Activated CD8-positive, alpha-beta memory T cell treated with anti-CD3 and anti-CD28 coated beads, Interleukin-2, amount 50 U/mL, for 1 hour (primary cell): ENCODE data around the gene SORCS3.
"Not testable (repeated sequence)": the region's sequence is repeated elsewhere in the genome, so short reads cannot be mapped to it uniquely, and the experiment has no call there.

ENCODE experiments used
- DNase-seq: peaks from one replicate; pipeline ENCODE4 v3.0.0-alpha.2; 2020; ENCODE audit errors: extremely low read depth

Gene SORCS3

DNA sequence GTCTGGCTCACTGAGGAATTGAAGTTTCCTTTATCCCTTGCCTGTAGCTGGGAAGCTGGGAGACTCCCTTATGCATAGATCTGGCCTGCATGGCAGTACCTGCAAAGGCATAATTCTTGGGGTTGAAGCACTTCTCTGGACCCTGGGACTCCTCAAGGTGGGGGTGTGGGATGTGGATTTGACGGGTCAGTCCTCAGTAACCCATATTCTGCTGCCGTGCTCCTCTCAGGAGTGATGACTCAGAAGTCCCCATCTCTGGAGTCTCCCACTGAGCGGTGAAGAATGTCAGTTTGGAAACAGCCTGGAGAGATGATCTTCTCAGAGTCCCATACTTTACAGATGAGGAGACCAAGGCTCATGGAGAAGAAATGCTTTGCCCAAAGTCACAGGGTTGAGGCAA is 49.0 kb downstream of the SORCS3 start:
- DNase-seq, result no peak

DNA sequence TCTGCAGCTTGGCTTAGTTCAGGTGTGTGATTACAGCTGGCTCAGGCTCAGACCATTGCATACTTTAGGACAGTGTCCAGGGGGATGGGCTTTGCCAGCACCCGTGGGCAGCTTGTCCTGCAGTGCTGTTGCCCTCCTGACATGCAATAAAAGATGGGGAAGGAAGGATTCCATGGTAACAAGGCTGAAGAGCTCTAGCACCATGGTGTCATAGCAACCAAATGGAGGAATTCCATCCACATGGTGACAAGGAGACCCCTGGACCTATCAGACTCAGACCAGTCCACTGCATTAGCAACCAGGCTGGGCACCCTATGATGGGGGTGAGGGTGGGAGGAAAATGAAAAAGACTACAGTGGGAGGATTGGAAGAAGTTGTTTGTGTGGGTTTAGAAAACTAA is 49.9 kb downstream of the SORCS3 start:
- no peak for DNase-seq

DNA sequence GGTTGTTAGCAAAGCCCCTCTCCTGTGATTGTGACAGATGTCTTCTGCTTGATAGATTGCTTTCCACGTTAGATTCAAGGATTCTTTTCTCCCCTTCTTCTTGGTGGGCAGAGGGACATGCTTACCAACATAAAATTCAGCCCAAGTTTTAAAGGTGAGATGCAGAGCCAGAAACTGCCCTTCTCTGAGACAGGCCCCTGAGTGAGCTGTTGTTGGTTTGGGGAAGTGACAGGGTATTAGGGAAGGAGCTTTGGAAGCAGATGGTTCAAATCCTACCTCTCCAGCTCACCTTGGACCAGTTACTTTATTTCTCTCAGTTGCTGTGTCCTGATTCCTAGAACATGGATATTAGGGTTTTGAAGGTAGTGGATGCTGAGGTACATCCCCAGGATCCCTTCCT is 53.0 kb downstream of the SORCS3 start:
- DNase-seq, result no peak

DNA sequence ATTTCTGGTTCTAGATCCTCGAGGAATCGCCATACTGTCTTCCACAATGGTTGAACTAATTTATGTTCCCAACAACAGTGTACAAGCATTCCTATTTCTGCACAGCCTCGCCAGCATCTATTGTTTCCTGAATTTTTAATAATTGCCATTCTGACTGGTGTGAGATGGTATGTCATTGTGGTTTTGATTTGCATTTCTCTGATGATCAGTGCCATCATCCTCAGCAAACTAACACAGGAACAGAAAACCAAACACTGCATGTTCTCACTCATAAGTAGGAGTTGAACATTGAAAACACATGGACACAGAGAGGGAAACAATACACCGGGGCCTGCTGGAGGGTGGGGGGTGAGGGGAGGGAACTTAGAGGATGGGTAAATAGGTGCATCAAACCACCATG is 62.2 kb downstream of the SORCS3 start:
- not testable (repeated sequence) for DNase-seq

DNA sequence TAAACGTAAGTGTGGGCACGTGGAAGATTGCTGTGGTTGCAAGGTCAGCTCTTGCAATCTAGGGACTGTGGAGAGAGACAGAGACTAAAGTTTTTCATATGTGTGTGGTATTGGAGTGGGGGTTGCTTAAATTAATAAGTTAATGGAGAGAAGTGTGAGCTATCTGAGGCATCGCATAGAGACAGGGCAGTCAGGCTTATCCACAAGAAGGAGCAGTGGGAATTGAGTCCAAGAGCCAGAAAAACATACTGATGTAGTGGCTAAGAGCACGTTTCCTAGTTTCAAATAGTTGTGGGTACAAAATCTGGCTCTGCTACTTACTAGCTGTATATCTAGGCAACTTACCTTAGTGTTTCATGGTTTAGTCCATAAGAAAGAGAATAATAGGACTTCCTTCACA is 65.8 kb downstream of the SORCS3 start:
- DNase-seq, result no peak

DNA sequence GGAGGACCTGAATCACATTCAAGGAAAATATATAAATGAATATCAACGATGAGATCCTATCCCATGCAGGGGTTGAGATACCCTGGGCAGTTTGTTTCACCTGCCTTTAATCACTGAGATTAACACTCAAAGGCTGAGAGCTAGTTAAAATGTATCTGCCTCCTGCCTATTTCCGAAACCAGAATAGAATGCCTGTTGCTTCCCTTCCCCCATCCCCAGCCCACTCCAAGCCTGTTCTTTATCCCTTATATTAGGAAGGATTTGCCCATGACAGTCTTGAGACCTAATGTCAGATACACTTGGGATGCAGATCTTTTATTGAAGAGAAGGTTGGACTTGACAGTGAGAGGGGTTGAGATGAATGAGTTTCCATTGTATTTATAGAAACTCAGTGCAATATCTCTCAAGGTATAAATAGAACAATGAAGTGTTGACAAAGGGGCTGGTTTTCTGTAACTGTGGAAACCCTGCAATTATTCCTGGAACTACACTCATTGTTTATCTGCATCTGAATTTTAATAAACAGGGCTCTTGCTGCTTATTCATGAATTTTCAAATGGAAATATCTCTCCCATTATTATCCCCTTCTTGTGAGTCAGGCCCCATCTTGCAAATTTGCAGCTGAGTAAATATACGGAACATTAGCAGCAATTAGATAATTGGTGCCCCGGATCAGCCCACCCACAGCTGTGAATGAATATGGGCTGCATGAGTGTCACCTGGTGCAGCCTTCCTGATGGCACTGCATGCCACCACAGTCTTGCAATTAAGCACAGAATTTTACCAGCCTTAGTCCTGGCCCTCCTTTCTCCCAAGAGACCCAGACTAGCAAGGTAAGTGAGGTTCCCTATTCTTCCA is 66.7 kb downstream of the SORCS3 start:
- DNase-seq, result no peak

DNA sequence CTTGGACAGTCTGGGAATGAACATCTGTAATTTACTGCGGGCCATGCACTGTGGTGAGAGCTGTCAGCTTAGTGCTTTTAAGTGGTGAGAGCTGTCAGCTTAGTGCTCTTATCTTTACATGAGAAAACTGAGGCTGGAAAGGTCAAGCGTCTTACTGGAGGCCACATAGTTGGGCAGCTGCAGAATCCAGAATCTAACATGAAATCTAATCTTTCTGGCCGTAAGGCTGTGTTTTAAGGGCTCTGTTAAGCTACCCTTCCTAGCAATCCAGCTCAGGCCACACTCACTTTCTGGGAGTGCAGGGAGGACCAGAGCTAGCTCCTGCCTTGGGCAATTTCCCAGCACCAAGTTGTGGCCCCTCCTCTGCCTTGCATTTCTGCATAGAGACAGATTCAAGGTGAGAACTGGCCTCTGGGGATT is 70.2 kb downstream of the SORCS3 start:
- DNase-seq, result no peak

DNA sequence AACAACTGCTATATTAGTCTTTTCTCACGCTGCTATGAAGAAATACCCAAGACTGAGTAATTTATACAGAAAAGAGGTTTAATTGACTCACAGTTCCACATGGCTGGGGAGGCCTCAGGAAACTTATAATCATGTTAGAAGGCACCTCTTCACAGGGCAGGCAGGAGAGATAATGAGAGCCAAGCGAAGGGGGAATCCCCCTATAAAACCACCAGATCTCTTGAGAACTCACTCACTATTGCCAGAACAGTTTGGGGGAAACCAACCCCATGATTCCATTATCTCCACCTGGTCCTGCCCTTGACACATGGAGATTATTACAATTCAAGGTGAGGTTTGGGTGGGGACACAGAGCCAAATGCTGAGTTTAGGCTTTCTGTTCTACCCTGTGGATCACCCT is 89.5 kb downstream of the SORCS3 start:
- not testable (repeated sequence) for DNase-seq

DNA sequence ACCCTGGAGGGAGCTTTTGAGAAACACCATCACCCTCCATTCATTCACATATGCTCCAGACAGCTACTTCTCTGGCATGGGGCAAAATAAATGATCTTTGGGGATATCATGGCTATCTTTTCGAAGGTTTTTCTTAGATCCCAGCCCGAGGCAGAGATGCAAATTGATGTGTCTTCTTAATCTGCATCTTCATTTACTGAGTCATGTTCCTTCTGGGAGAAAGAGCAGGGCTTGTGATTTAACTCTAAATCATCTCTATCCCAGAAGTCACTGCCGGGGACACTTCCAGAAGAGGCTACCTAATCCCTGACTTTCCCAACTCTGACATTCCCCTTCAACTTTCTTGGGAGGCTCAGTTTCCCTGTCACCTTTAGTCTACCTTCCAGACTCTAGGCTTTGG is 90.1 kb downstream of the SORCS3 start:
- DNase-seq, result no peak

DNA sequence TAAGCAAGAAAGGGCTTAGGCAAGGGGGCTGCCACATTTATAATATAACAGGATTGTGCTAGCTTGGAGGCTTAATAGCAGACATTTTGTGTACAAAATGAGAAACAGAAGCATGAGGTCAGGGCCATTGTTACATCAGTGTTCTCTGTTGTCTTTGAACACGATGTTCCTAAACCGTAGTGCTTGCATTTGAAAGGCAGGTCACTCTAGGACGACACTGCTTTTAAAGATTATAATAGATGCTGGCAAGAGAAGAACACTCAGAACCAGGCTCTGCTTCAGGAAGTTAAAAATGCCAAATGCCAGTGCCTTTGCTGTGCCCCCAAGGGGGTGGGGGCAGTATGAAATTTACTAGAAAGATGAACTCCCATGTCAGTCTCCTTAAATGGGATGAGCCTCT is 91.1 kb downstream of the SORCS3 start:
- DNase-seq, result no peak

DNA sequence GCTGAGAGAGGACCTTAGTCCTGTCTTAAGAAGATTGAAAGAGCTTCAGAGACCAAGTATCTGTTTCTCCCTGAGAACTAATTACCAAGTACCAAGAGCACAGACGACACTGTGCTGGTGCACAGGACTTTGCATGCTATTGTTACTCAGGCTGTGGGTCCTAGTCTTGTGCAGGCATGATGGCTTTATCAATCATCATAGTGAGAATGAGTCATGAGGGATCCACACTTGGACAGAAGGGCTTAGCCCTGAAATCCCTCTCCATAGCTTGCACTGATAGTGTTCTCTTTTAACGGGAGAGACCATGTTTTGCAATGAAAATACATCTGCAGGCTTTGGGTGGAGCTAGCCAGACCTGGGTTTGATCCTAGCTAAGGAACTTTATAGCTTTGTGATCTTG is 93.3 kb downstream of the SORCS3 start:
- DNase-seq, result no peak

DNA sequence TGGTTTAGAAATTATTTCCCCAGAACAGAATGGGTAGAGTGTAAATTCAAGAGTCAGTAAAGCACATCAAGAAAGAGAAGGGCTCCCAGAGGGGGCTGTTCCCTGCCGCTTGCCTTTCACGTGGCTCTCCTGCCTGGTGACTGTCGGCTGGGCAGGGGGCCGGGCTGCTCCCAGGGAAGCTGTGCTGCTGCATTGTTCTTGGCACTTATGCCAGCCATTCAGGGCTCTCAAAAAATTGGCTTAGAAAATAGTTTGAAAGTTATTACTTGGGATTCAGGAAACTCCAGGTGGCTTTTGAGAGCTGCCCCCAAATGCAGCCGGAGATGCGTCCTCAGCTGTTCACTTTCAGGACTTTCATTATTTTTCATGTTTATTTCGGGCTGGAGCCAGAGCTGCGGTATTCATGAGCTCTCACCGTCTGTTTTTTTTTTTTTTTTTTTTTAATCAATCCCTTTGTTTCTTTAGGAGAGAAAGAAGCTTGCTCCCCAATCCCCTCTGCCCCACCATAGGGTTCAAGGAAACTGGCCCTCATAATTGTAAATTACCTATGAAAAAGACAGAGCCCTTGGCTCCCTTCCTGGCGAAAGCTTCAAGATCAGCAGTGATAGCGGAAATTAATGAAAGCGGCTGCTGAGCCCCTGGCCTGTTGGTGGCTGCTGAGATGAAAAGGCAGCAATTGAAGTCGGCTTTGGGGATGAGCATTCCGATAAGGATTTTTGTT is 94.1 kb downstream of the SORCS3 start:
- DNase-seq, result no peak

DNA sequence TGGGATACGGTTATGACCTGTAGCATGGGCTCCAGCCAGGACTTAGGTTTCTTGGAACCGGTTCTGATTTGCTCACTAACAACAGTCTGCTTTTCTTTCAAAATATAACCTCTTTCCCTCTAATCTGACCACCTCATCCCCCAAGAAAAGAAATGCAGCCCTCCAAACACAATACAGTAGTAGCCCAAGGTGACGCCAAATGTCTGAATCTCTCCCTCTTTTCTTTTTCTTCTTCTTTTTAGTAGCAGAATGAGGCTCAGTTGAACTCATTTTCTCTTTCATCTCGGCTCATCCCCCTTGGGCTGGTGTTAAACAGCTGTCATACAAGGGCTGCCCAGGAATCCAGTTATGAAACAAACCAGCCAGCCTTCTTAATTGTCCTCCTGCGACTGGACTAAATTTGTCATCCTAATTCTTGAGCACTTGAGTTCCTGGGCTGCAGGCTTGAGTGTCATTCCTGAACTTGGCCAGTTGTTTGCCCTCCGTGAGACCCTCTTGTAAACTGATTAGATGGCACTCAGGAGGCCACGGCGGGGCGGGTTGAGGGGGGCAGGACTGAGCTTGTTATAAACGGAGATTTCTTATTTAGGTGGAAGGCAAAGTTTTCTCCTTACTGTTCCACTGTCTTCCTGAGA is 94.8 kb downstream of the SORCS3 start:
- DNase-seq, result no peak

DNA sequence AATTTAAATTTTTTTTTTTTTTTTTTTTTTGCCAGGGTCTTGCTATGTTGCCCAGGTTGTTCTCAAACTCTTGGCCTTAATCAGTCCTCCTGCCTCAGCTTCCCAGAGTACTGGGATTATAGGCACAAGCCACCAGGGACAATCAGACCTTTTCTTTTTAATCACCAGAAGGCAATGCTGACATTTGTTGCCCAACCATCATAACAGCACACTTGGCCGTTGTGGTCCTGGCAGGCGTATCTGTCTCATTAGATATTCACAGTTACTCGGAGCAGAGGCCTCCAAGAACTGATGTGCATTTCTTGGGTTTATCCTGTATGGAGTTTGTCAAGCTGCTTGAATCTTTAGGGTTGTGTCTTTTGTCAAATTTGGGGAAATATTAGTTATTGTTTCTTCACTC is 100.0 kb downstream of the SORCS3 start:
- no peak for DNase-seq

DNA sequence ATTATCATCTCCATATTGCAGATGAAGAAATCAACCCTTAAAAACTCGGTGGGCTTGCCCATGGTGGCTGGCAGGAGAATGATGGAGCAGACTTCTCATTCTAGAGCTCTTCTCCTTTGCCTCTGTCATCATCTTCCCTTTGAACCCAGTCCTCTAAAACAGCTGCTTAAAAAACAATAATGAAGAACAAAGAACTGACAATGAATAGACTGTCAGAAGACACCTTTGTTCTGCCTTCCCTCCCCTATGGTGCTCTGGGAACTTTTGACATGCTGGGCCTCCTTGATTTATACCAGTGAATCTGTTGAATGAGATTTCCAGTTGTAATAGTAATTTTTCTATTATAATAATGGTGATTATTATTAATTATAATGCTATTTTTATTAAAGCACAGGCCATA is 103.0 kb downstream of the SORCS3 start:
- DNase-seq, result no peak

DNA sequence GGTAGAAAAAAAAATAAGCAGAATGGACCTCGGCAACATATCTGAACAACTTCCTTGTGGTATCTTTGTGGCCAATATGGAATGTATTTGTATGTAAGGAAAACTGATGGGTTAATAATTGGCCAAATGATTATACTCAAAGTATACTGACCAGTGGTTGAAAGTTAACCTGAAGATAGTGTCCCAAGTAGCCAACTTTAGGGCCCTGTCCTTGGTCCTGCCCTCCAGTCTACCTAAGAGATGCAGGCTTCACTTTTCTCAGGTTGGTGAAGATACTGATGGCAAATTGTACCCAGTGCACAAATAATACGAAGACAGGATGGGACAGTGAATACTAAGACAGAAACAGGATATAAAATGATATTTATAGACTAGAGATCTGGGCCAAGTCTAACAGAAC is 109.2 kb downstream of the SORCS3 start:
- DNase-seq, result no peak

DNA sequence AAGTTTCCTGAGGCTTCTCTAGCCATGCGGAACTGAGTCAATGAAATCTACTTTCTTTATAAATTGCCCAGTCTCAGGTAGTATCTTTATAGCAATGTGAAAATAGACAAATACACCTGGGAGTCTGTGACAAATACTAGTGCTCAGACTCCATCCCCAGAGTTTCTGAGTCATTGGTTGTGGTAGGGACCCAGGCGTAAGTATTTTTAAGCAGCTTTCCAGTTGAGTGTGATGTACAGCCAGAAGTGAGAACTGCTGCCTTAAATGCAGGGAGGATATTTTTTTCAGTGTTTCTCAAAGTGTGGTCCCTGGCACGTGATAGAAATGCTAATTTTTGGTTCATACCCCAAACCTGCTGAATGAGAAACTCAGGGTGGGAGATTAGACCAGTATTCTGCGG is 121.7 kb downstream of the SORCS3 start:
- no peak for DNase-seq

DNA sequence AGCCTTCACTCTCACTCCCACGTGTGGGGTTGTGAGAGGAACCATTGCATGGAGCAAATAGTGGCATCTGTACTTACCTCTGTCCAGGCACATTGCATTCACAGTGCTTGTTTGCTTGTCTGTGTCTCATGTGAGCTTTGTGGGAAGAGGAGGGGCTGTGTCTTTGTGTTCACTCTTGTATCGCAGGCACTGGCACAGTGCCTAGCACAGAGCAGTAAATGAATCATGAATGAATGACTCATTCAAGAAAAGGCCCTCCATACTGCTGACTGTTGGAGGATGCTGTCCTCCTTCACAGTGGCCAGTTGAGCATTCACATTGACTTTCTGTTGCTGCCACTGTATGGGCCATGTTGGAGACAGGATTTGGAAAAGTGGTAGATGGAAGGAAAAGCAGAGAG is 125.3 kb downstream of the SORCS3 start:
- no peak for DNase-seq

DNA sequence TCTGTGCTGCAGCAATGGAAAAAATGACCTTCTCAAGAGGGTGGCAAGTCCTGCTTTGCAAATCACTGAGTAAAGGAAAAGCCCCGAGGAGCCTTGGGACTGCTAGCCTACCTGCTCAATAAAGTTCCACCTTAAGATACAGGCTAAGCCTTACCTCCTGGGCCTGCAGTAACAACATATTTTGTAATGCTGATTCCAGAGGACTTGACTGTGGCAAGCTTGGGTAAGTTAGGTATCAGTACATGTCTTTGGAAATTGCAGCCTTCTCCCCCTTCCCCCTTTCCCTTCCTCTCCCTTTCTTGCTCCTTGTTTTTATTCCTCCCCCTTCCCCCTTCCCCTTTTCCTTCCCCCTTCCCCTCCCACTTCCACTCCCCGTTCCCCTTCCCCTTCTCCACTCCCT is 126.2 kb downstream of the SORCS3 start:
- no peak for DNase-seq

DNA sequence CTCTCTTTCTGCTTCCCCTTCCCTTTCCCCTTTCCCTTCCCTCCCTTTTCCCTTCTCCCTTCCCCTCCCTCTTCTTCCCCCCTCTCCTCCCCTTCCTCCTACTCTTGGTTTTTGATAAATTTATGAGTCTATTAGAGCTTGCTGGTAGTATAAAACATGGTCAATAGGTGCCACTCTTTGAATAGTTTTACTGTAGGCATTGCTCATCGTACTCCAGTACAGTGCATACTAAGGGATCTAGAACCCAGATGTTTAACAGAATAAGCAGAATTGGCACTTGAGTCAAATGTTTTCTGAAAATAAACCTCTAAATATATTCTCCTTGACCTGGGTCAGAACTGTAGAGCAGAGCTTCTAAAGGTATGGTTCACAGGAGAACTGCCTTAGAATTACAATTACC is 126.7 kb downstream of the SORCS3 start:
- no peak for DNase-seq

DNA sequence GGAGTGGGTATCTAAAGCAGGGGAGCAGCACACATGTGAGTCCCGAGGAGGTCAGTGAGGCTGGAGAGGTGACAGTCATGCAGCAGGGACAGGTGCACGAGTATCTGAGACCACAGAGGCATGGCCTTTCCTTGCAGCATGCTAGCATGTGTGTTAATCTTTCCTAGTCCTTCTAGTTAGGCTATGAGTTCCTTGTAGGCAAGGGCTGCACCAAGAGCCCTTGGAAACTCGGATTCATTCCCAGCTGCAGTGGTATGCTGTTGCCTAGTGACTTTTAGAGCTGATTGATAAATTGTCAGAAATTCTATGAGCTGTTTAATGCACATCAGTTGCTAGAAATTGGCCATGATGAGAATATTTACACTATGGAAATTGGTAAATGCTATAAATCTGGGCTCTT is 132.0 kb downstream of the SORCS3 start:
- DNase-seq, result no peak

DNA sequence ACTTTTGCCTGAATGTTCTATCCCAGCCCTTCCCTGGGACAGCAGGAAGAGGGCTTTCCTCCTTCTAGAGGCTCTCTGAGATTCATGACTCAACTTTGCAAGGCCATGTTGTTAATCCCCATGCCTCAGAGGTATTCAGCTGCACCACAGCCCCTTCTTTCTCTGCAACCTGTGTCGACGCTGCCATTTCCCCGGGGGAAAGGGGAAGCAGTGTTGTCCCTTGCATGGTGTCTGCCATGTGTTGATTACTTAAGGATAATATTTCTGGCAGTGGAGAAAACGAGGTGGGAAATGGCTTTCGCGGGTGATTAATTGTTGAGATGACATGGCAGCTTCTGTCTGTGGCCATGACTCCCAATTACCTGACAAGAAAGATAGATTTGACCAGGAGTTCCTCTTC is 133.1 kb downstream of the SORCS3 start:
- no peak for DNase-seq
